GM06990 (cell line): ENCODE results near the gene CEBPA.

ENCODE experiments used
- DNase-seq: peaks from one replicate; pipeline ENCODE4 v3.0.0-alpha.2; 2011; ENCODE audit not compliant: insufficient read length; ENCODE audit errors: extremely low read depth
- H3K27me3 ChIP-seq: replicated peaks from 2 replicates; pipeline ENCODE4 v1.6.0; 2011; ENCODE audit warnings: low read length; ENCODE audit not compliant: control insufficient read depth, insufficient read depth
- H3K36me3 ChIP-seq: 2 replicates; pipeline ENCODE4 v1.5.1; 2011; ENCODE audit warnings: low read length; ENCODE audit not compliant: control insufficient read depth, insufficient read depth
- H3K4me3 ChIP-seq: replicated peaks from 2 replicates; pipeline ENCODE4 v1.5.1; 2011; ENCODE audit warnings: low read depth, mild to moderate bottlenecking, control low read depth, low read length
- CTCF ChIP-seq: IDR thresholded peaks from 2 replicates; pipeline ENCODE4 v1.5.1; 2011; ENCODE audit warnings: low read length, control low read depth, mild to moderate bottlenecking, inconsistent platforms; ENCODE audit not compliant: insufficient read depth, poor library complexity, severe bottlenecking

CEBPA gene

GRCh38 chr19:33294058-33294798 lies 8.1 kb downstream of the CEBPA start:
- no peak for TF ChIP-seq CTCF
- DNase-seq: no peak
- Histone ChIP-seq H3K4me3 (no peak overlapping the region), H3K27me3 (no peaks in the 10 kb centered on the region; the same call in 1 of the 2 replicates), H3K36me3 (no peaks in the 10 kb centered on the region)

GRCh38 chr19:33293255-33294057 lies 8.9 kb downstream of the CEBPA start:
- no peak for TF ChIP-seq CTCF
- H3K36me3 ChIP-seq: no peaks in the 10 kb centered on the region
- H3K4me3 ChIP-seq: no peak overlapping the region
- no peaks in the 10 kb centered on the region for H3K27me3 ChIP-seq
- no peak for DNase-seq

GRCh38 chr19:33292595-33293254 lies 9.6 kb downstream of the CEBPA start:
- no peak for DNase-seq
- Histone ChIP-seq H3K36me3 (no peaks in the 10 kb centered on the region), H3K27me3 (no peaks in the 10 kb centered on the region), H3K4me3 (no peak overlapping the region)
- no peak for TF ChIP-seq CTCF

GRCh38 chr19:33291623-33292534 lies 10.5 kb downstream of the CEBPA start:
- H3K27me3 ChIP-seq: no peaks in the 10 kb centered on the region
- no peak overlapping the region for H3K4me3 ChIP-seq
- no peak for TF ChIP-seq CTCF

GRCh38 chr19:33290956-33291622 lies 11.2 kb downstream of the CEBPA start:
- no peaks in the 10 kb centered on the region for H3K36me3 ChIP-seq
- H3K4me3 ChIP-seq: no peak overlapping the region
- TF ChIP-seq CTCF: no peak
- no peaks in the 10 kb centered on the region for H3K27me3 ChIP-seq
- no peak for DNase-seq

More at GRCh38 chr19:33291623-33292534, 10.5 kb downstream of the CEBPA start:
- H3K36me3 ChIP-seq: no peaks in the 10 kb centered on the region
- no peak for DNase-seq
